Activated CD4-positive, alpha-beta T cell treated with anti-CD3 and anti-CD28 coated beads, Interleukin-2, amount 10 ng/mL, durations not matched to agents 24 days and 14 days (primary cell): Measurements from ENCODE around the gene ACSM2B. TPM values are rescaled to one million over a fixed set of nuclear protein-coding genes. Genes with fewer than 3 reads are reported as not detected.
"Not testable (repeated sequence)": the region's sequence is repeated elsewhere in the genome, so short reads cannot be mapped to it uniquely, and the experiment has no call there.

Source experiments
- DNase-seq: peaks from one replicate; pipeline ENCODE4 v3.0.0; 2022
- H3K27ac Mint-ChIP-seq: one replicate; pipeline ENCODE4 v1.8.0; 2022; ENCODE audit warnings: mild to moderate bottlenecking, mixed read lengths
- H3K27me3 Mint-ChIP-seq: one replicate; pipeline ENCODE4 v1.8.0; 2022; ENCODE audit warnings: mixed read lengths
- H3K36me3 Mint-ChIP-seq: one replicate; pipeline ENCODE4 v1.8.0; 2022; ENCODE audit warnings: low read depth, mild to moderate bottlenecking, mixed read lengths
- H3K4me1 Mint-ChIP-seq: one replicate; pipeline ENCODE4 v1.8.0; 2021; ENCODE audit warnings: mixed read lengths
- H3K4me3 Mint-ChIP-seq: one replicate; pipeline ENCODE4 v1.8.0; 2022; ENCODE audit warnings: mild to moderate bottlenecking, moderate library complexity, mixed read lengths
- H3K9me3 Mint-ChIP-seq: one replicate; pipeline ENCODE4 v1.8.0; 2021; ENCODE audit warnings: mixed read lengths
- intact Hi-C: fragments of 100-400 bp; cut with micrococcal nuclease; formaldehyde crosslinking; loops from one replicate; pipeline ENCODE4 v1.15.1; 2023
- total RNA-seq: library from RNA; stranded (reverse); gene quantifications from 2 replicates; pipeline ENCODE4 v1.2.3, GENCODE V29; 2022

ACSM2B gene, protein sequence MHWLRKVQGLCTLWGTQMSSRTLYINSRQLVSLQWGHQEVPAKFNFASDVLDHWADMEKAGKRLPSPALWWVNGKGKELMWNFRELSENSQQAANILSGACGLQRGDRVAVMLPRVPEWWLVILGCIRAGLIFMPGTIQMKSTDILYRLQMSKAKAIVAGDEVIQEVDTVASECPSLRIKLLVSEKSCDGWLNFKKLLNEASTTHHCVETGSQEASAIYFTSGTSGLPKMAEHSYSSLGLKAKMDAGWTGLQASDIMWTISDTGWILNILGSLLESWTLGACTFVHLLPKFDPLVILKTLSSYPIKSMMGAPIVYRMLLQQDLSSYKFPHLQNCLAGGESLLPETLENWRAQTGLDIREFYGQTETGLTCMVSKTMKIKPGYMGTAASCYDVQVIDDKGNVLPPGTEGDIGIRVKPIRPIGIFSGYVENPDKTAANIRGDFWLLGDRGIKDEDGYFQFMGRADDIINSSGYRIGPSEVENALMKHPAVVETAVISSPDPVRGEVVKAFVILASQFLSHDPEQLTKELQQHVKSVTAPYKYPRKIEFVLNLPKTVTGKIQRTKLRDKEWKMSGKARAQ
- not detected in 2 replicates for total RNA-seq

- DNase-seq, H3K36me3 Mint-ChIP-seq, H3K27ac Mint-ChIP-seq, H3K9me3 Mint-ChIP-seq, H3K4me3 Mint-ChIP-seq, intact Hi-C loops, H3K4me1 Mint-ChIP-seq, H3K27me3 Mint-ChIP-seq: not testable (repeated sequence)
Observed at GRCh38 chr16:20576145-20576544, at the start of gene ACSM2B. ACSM2B (minus strand) TSS chr16:20576367; CDS start chr16:20564845, 11,522 bp downstream.

- intact Hi-C loops = no loop called here
- H3K9me3 Mint-ChIP-seq = no peaks in the 10 kb centered on the region
- H3K27ac Mint-ChIP-seq = no peak overlapping the region
- no peaks in the 10 kb centered on the region for H3K4me1 Mint-ChIP-seq
- H3K36me3 Mint-ChIP-seq = no peaks in the 10 kb centered on the region
- H3K4me3 Mint-ChIP-seq = no peak overlapping the region
- no peaks in the 10 kb centered on the region for H3K27me3 Mint-ChIP-seq
- DNase-seq = no peak
Observed at GRCh38 chr16:20624882-20625807, 49.0 kb upstream of the ACSM2B start.

GRCh38 chr16:20624205-20624604, 48.0 kb upstream of the ACSM2B start:
- H3K36me3 Mint-ChIP-seq = no peaks in the 10 kb centered on the region
- H3K4me1 Mint-ChIP-seq = no peaks in the 10 kb centered on the region
- DNase-seq = no peak
- H3K9me3 Mint-ChIP-seq = no peaks in the 10 kb centered on the region
- intact Hi-C loops = no loop called here
- H3K27me3 Mint-ChIP-seq = peaks cover 2% of the 10 kb centered on the region
- no peak overlapping the region for H3K27ac Mint-ChIP-seq
- H3K4me3 Mint-ChIP-seq = no peak overlapping the region

GRCh38 chr16:20622498-20622870, 46.3 kb upstream of the ACSM2B start:
- intact Hi-C loops = no loop called here
- Mint-ChIP-seq H3K27me3 (peaks cover 6% of the 10 kb centered on the region), H3K4me1 (no peaks in the 10 kb centered on the region), H3K9me3 (no peaks in the 10 kb centered on the region), H3K36me3 (no peaks in the 10 kb centered on the region), H3K4me3 (no peak overlapping the region), H3K27ac (no peak overlapping the region)
- no peak for DNase-seq

DNA sequence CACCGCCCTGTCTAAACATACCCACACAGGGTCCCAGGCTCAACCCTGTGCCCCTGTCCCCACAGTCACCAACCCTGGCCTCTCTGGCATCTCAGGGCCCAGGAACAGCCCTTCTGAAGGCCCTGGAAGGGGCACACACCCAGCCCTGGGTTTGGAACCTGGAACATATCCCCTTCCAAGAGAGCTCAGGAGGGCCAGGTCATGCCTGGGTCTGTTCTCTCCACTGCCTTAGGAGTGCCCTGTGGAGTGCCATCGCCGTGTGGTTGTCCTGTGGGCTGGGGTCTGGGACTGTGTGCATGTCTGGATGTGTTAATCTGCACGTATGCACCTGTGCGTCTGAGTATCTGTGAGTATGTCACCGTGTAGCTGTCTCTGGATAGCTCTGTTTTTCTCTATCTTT, 45.2 kb upstream of the ACSM2B start:
- intact Hi-C loops = no loop called here
- H3K27ac Mint-ChIP-seq = no peak overlapping the region

DNA sequence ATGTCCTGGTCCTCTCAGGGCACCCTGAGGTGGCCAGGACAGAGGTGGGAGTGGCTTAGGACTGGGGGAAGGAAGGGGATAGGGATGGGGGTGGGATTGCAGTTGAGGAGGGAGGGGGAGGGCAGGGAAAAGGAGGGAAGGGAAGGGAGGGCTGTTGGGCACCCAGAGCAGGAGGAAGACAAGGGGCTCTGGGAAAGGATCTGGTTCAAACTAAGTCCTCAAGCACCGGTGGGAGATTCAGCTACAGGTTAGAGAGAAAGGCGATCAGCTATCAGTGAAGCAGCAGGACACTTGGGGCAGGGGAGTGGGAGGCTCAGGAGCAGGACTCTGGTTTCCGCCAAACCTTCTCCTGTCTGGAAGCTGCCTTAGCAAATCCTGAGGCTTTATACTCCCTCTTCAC, 44.6 kb upstream of the ACSM2B start:
- Mint-ChIP-seq H3K27me3 (peaks cover 8% of the 10 kb centered on the region), H3K4me1 (no peaks in the 10 kb centered on the region), H3K9me3 (no peaks in the 10 kb centered on the region), H3K27ac (no peak overlapping the region), H3K4me3 (no peak overlapping the region), H3K36me3 (no peaks in the 10 kb centered on the region)
- no peak for DNase-seq
- intact Hi-C loops = no loop called here

More for the DNA sequence above, 45.2 kb upstream of the ACSM2B start:
- no peak for DNase-seq
- H3K4me1 Mint-ChIP-seq = no peaks in the 10 kb centered on the region
- H3K27me3 Mint-ChIP-seq = peaks cover 6% of the 10 kb centered on the region
- H3K9me3 Mint-ChIP-seq = no peaks in the 10 kb centered on the region
- no peak overlapping the region for H3K4me3 Mint-ChIP-seq
- H3K36me3 Mint-ChIP-seq = no peaks in the 10 kb centered on the region

GRCh38 chr16:20620003-20620402, 43.8 kb upstream of the ACSM2B start:
- intact Hi-C loops = no loop called here
- no peaks in the 10 kb centered on the region for H3K36me3 Mint-ChIP-seq
- H3K9me3 Mint-ChIP-seq = no peaks in the 10 kb centered on the region
- H3K27me3 Mint-ChIP-seq = peaks cover 9% of the 10 kb centered on the region
- no peak overlapping the region for H3K4me3 Mint-ChIP-seq
- DNase-seq = no peak
- no peak overlapping the region for H3K27ac Mint-ChIP-seq
- H3K4me1 Mint-ChIP-seq = no peaks in the 10 kb centered on the region

GRCh38 chr16:20617271-20617670, 41.1 kb upstream of the ACSM2B start:
- Mint-ChIP-seq H3K36me3 (no peaks in the 10 kb centered on the region), H3K9me3 (no peaks in the 10 kb centered on the region), H3K4me3 (no peak overlapping the region), H3K4me1 (no peaks in the 10 kb centered on the region), H3K27ac (no peak overlapping the region), H3K27me3 (peaks cover 9% of the 10 kb centered on the region)
- DNase-seq = no peak
- intact Hi-C loops = no loop called here

DNA sequence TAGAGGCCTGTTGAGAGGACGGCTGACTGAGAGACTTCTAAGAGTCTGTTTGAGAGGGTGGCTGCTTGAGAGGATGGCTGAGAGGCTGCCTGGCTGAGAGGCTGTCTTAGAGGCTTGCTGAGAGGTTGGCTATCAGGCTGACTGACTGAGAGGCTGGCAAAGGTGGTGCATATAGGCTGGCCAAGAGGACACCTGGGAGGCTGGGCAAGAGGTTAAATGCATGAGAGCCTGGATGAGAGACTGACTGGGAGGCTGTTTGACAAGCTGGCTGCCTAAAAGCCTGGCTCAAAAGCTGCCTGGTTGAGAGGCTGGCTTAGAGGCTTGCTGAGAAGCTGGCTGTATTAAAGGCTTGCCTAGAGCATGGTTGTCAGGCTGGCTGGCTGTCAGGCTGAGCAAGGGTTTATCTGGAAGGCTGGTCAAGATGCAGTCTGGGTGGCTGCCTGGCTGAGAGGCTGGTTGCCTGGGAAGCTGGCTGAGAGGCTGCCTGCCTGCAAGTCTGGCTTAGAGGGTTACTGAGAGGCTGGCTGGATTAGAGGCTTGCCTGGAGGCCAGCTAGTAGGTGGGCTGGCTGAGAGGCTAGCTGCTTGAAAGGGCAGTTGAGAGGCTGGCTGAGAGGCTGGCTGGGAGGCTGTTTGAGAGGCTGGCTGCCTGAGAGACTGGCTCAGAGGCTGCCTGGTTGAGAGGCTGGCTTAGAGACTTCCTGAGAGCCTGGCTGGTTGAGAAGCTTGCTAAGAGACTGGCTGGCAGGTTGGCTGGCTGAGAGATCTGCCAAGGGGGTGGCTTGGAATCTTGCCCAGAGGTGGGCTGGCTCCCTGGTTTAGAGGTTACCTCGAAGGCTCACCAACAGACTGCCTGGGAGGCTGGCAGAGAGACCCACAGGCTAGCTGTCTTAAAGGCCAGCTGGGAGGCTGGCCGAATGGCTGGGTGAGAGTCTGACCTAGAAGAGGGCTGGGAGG, 38.3 kb upstream of the ACSM2B start:
- peaks cover 8% of the 10 kb centered on the region for H3K27me3 Mint-ChIP-seq
- no peaks in the 10 kb centered on the region for H3K9me3 Mint-ChIP-seq
- DNase-seq = no peak
- intact Hi-C loops = no loop called here
- no peaks in the 10 kb centered on the region for H3K4me1 Mint-ChIP-seq
- no peaks in the 10 kb centered on the region for H3K36me3 Mint-ChIP-seq
- no peak overlapping the region for H3K27ac Mint-ChIP-seq
- no peak overlapping the region for H3K4me3 Mint-ChIP-seq

GRCh38 chr16:20613481-20614185, 37.5 kb upstream of the ACSM2B start:
- Mint-ChIP-seq H3K9me3 (no peaks in the 10 kb centered on the region), H3K27ac (no peak overlapping the region)

DNA sequence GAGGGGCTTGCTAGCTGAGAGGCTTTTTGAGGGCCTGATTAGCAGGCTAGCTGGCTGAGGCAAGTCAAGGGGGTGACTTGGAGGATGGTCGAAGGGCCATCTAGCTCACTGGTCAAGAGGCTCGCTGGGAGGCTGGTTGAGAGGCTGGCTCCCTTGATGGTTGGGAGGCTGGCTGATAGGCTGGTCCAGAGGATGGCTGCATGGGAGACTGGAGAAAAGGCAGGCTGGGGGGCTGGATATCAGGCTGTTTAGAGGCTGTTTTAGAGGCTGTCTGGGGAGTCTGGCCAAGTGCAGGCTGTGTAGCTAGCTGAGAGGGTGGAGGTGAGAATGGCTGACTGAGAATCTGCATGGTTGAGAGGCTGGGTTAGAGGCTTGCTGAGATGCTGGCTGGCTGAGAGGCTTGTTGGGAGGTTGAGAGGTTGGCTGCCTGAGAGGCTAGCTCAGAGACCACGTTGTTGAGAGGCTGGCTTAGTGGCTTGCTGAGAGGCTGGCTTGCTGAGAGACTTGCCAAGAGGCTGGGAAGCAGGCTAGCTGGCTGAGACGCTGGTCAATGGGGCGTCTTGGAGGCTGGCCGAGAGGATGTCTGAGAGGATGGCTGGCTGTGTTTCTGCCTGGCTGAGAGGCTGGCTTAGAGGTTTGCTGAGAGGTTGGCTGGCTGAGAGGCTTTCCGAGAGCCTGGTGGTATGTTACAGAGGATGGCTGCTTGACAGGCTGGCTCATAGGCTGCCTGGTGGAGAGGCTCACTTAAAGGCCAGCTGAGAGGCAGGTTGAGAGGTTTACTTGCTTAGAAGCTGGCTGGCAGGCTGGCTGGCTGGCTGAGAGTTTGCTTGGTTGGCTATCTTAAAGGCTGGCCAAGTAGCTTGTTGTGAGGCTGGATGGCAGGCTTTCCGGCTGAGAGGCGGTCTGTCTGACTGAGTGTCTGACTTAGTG, 36.6 kb upstream of the ACSM2B start:
- Mint-ChIP-seq H3K27ac (no peak overlapping the region), H3K4me1 (no peaks in the 10 kb centered on the region), H3K27me3 (peaks cover 6% of the 10 kb centered on the region), H3K4me3 (no peak overlapping the region), H3K36me3 (no peaks in the 10 kb centered on the region), H3K9me3 (no peaks in the 10 kb centered on the region)
- DNase-seq = no peak
- intact Hi-C loops = no loop called here

More at GRCh38 chr16:20613481-20614185, 37.5 kb upstream of the ACSM2B start:
- Mint-ChIP-seq H3K4me1 (no peaks in the 10 kb centered on the region), H3K36me3 (no peaks in the 10 kb centered on the region), H3K27me3 (peaks cover 7% of the 10 kb centered on the region), H3K4me3 (no peak overlapping the region)
- DNase-seq = no peak
- intact Hi-C loops = no loop called here

GRCh38 chr16:20611975-20612481, 35.9 kb upstream of the ACSM2B start:
- H3K27me3 Mint-ChIP-seq = peaks cover 8% of the 10 kb centered on the region
- intact Hi-C loops = no loop called here
- no peak overlapping the region for H3K27ac Mint-ChIP-seq
- no peaks in the 10 kb centered on the region for H3K4me1 Mint-ChIP-seq
- no peak for DNase-seq
- no peak overlapping the region for H3K4me3 Mint-ChIP-seq
- H3K9me3 Mint-ChIP-seq = no peaks in the 10 kb centered on the region
- no peaks in the 10 kb centered on the region for H3K36me3 Mint-ChIP-seq
